HG03045 (cell line): ENCODE results near the gene HMGCLL1.

Source experiments
- ATAC-seq: cut with Tn5 transposase; IDR thresholded peaks from one replicate; pipeline ENCODE4 v1.9.1; 2021; ENCODE audit warnings: mild to moderate bottlenecking, moderate library complexity; ENCODE audit not compliant: unreplicated experiment

Gene HMGCLL1

DNA sequence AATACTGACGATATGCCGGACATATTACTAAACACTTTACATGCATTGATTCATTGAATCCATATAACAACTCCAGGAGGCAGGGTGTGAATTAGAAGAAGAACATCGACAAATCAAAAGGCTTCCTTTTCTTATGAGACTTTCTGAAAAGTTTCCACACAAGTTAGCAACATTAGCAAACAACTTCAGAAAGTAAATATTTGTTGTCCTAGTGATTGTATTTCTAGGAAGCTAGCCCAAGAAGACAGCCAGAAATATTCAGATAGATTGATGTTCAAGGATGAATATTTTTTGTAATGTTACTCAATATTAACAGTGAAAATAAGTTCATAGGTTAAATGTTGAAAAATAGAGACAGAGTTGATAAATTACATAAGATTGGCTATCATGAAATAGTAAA, 131.1 kb downstream of the HMGCLL1 start:
- ATAC-seq = no peak

DNA sequence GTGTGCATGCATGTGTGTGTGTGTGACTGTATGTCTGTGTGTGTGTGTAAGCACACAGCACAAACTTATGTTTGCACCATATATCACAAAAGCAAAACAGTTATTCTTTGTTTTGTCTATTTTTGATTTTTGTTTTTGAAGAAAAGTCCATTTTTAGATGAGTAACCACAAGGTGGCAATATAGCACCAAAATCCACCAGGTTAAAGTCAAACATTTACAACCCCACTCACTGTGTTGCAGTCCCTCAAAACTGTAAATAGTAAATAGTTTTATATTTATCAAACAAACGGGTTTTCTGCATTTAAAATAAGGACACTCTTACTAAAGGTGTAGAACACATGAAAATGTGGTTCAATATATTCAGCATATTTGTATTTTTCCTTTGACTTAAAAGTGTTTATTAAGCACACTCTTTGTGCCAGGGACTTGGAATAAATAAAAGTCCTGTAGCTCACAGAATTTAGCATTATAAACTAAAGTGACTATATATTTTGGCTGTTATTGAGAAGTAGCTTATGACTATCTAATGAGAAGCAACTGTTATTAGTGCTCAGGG, 133.3 kb downstream of the HMGCLL1 start:
- no peak for ATAC-seq

- no peak for ATAC-seq
These were observed 135.5 kb downstream of the HMGCLL1 start for GRCh38 chr6:55443238-55444134.

DNA sequence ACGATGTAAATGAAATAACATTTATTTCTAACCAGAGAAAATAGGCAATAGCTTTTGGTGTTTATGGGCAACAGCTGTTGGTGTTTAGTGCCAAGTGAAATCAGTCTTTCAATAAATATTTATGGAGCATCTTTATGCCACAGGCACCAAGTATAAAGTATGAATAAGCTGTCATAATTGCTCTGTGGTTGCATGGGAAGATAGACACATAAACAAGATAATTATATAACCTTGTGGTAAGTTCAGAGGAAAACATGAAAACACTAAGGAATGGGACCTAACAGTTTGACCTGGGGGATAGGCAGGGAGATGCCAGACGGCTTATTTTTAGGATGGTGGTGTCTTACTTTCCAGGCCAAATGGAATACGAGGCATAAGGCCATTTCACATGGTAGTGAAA, 140.8 kb downstream of the HMGCLL1 start:
- ATAC-seq = no peak

DNA sequence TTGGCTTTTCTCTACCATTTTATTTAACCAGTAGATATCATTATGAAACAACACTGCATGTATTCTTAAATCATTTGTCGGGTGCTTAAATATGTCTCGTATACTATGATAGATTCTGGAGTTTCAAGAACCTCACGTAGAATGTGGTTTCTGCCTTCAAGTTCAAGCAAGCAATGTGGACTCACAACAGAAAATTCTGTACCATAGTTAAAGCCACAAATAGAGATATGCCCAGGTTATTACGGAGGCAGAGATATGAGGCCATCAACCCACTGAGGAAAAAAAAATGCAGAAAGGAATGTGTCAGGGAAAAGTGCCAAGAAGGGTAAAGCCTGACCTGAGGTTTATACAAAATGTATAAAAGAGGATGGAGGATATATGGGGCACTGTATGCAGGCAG, 141.9 kb downstream of the HMGCLL1 start:
- no peak for ATAC-seq

DNA sequence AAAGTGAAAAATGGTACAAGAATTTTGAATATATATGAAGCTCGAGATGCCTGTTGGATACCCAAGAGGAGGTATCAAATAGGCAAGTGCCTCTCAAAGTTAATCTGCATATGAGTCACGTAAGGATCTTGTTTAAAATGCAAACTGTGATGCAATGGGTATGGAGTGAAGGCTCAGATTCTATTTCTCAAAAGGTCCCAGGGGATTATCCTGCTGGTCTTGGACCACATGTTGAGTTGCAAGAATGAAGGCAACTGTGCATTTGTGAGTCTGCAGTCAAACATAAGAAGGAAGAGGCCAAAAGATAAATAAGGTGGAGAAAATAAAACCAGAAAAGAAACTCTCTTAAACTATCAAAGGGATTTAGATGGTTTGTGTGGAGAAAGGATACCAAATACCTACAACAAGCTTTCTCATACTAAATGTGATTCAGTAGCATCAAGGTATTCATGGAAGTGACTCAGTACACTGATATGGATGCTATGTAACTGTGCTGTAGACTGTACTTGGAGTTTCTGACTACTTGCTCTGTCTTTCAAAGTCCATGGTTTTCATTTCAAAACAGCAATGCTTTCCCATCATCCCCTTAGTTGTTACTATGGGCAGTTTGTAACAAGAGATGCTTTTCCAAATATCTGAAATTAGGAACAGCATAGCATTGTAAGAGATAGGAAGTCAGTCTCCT, 145.4 kb downstream of the HMGCLL1 start:
- no peak for ATAC-seq

- ATAC-seq = no peak
These were observed 155.1 kb downstream of the HMGCLL1 start for GRCh38 chr6:55423933-55424332.

DNA sequence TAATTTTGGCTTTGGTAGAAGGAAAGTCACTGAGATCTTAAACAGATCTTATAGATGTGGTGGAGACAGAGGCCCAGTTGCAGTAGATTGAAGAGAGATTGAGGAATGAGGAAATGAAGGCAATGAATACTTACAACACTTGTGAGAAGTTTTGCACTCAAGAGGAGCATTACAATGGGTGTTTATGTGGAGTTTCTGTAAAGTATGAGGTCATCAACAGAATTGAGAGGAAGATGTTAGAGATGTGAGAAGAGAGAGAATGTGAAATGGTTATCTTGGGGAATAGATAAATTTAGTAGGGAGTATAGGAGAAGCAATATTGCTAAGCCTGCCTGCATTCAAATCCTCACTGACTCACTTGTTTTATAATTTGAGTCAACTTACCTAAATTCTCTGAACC, 168.3 kb downstream of the HMGCLL1 start:
- no peak for ATAC-seq

DNA sequence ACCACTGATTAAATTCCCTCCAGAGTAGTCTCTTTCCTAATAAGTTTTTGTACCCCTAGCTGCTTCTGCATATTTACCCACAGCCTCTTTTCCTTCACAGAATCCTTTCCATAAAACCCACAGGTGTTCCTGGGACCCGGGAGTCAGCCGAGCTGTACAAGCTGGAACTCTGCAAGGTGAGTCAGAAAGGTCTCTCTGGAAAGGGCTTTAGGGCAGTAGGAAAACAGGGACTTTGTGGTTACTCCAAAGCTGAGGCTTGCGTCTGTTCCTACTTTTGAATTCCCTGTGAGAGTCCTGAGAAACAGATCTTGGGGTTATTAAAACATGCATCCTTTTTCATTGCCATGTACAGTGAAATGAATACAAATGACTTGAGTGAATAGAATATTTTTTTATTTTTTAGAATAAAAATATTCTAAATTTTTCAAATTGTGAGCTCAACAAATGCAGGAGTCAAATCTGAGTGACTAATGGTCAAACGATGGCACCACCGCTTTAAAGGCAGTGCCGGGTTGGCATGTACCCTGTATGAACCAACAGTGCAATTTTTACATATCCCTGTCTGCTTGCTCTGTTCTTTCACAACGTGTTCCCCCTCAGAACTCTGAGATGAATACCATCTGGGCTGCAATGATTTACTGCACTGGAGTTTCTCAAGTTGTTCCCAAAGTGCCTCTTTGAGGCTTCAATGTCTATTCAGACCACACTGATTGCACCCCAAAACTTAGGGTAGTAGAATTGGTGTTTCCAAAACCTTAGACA, 173.3 kb downstream of the HMGCLL1 start:
- ATAC-seq = no peak

DNA sequence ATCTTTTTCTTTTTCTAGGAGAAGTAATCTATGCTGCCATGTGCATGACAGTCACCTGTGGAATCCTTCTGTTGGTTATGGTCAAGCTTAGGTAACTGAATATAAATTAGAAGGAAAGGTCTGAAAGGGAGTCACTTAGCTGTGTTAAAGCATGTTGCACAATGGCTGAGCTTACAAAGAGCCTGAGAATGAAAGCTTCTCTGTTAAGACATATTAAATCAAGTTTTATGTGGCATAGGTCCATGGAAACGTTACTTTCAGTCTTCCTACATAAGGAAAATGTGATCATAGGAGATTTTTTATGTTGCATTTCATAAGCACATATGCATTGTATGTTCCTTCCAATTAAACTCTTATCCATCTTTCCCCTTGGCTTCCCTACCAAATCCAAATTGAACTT, 179.6 kb downstream of the HMGCLL1 start:
- ATAC-seq = no peak

DNA sequence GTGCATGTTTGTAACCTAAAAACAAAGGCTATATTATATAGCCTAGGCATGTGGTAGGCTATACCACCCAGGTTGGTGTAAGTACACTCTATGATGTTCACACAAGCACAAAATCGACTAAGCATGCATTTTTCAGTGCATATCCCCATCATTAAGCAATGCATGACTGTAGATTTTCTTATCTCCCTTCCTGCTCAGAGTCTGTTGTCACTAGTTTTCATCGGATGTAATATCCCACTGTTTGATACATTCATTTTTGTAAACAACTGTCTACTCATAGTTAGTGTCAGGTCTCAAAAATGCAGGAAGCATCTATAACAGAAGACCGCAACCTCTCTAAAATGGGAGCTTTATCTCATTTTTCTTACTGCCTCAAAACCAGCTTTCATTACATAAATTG, 181.0 kb downstream of the HMGCLL1 start:
- ATAC-seq = no peak

GRCh38 chr6:55395871-55396270, 183.1 kb downstream of the HMGCLL1 start:
- no peak for ATAC-seq

GRCh38 chr6:55388211-55388610, 190.8 kb downstream of the HMGCLL1 start:
- no peak for ATAC-seq
